Neural cell (in vitro differentiated cells): Measurements from ENCODE around the gene RBMS2.

Experiments used
- CTCF ChIP-seq: fragments of 450-650 bp; IDR thresholded peaks from 2 replicates; pipeline ENCODE4 v1.5.1; 2014; ENCODE audit warnings: antibody characterized with exemption, mild to moderate bottlenecking, moderate library complexity; ENCODE audit not compliant: poor library complexity, severe bottlenecking
- EP300 ChIP-seq: fragments of 450-650 bp; conservative IDR thresholded peaks from 2 replicates; pipeline ENCODE4 v1.6.1; 2014; ENCODE audit warnings: antibody characterized with exemption, mild to moderate bottlenecking, moderate library complexity; ENCODE audit not compliant: poor library complexity, severe bottlenecking
- POLR2AphosphoS5 ChIP-seq: IDR thresholded peaks from 2 replicates; pipeline ENCODE4 v1.6.1; 2012
- TF ChIP-seq, protein P1 (sequence below): IDR thresholded peaks from 2 replicates; pipeline ENCODE4 v1.6.1; 2012; ENCODE audit warnings: borderline replicate concordance

DNA sequence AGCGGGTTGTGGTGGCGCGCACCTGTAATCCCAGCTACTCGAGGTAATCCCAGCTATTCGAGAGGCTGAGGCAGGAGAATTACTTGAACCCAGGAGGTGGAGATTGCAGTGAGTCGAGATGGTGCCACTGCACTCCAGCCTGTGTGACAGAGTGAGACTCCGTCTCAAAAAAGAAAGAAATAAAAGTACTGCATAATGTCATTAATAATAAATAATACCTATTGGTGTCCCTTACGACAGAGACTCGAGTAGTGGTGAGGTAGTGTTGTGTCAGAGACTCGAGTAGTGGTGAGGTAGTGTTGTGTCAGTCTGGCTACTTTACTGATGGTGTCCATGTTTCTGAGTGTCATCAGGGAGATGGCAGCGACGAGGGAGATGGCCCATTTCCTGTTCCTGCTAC, 34.9 kb upstream of the RBMS2 start:
- TF ChIP-seq POLR2AphosphoS5 (no peak), CTCF (no peak), EP300 (no peak)
- TF ChIP-seq, protein P1, sequence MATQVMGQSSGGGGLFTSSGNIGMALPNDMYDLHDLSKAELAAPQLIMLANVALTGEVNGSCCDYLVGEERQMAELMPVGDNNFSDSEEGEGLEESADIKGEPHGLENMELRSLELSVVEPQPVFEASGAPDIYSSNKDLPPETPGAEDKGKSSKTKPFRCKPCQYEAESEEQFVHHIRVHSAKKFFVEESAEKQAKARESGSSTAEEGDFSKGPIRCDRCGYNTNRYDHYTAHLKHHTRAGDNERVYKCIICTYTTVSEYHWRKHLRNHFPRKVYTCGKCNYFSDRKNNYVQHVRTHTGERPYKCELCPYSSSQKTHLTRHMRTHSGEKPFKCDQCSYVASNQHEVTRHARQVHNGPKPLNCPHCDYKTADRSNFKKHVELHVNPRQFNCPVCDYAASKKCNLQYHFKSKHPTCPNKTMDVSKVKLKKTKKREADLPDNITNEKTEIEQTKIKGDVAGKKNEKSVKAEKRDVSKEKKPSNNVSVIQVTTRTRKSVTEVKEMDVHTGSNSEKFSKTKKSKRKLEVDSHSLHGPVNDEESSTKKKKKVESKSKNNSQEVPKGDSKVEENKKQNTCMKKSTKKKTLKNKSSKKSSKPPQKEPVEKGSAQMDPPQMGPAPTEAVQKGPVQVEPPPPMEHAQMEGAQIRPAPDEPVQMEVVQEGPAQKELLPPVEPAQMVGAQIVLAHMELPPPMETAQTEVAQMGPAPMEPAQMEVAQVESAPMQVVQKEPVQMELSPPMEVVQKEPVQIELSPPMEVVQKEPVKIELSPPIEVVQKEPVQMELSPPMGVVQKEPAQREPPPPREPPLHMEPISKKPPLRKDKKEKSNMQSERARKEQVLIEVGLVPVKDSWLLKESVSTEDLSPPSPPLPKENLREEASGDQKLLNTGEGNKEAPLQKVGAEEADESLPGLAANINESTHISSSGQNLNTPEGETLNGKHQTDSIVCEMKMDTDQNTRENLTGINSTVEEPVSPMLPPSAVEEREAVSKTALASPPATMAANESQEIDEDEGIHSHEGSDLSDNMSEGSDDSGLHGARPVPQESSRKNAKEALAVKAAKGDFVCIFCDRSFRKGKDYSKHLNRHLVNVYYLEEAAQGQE = no peak
